Measurements from ENCODE around the gene MBNL3.
A peak's percentile ranks its signal among the peaks of the same experiment; 100 is the strongest.

The MBNL3 gene

GRCh38 chrX:132395026-132395425 is 93.8 kb downstream of the MBNL3 start:
- Histone ChIP-seq H3K4me3 (ENCODE audit: control insufficient read depth in 1 of 7, extremely low read depth in 1 of 7, insufficient read depth in 4 of 7, low read depth in 2 of 7, low read length in 6 of 7) (no peak overlapping the region), H3K36me3 (ENCODE audit: control insufficient read depth in 4 of 4, insufficient read depth in 4 of 4, low read length in 3 of 4) (peaks cover 0 to 4% (median 0%) of the 10 kb centered on the region in 4 experiments), H3K27ac (ENCODE audit: insufficient read depth in 1 of 2, low read depth in 1 of 2, low read length in 2 of 2, poor library complexity in 1 of 2, severe bottlenecking in 2 of 2) (no peak overlapping the region), H3K4me1 (ENCODE audit: control extremely low read depth in 1 of 4, control insufficient read depth in 4 of 4, insufficient read depth in 4 of 4, low read length in 3 of 4) (peaks cover 0 to 5% (median 0%) of the 10 kb centered on the region in 4 experiments), H3K27me3 (replicated peaks in 2 of 5; ENCODE audit: control insufficient read depth in 4 of 5, insufficient read depth in 5 of 5, low read length in 4 of 5) (no peaks in the 10 kb centered on the region), H3K9me3 (ENCODE audit: control extremely low read depth in 1 of 5, control insufficient read depth in 4 of 5, insufficient read depth in 2 of 5, low read depth in 1 of 5, low read length in 4 of 5) (no peaks in the 10 kb centered on the region)
- no peak for DNase-seq
- POLR2A ChIA-PET: no interaction called here
- WGBS (ENCODE audit: insufficient coverage): 33% methylated on average over 1 of the region's 1 CpG
- CTCF ChIA-PET: no interaction called here

GRCh38 chrX:132394591-132394990 is 94.2 kb downstream of the MBNL3 start:
- peaks cover 0 to 4% (median 0%) of the 10 kb centered on the region in 4 experiments for H3K36me3 ChIP-seq (ENCODE audit: control insufficient read depth in 4 of 4, insufficient read depth in 4 of 4, low read length in 3 of 4)
- peak in 1 of 3 donors; percentile 5 for DNase-seq
- ChIA-PET POLR2A (no interaction called here), CTCF (no interaction called here)
- H3K4me3 ChIP-seq (ENCODE audit: control insufficient read depth in 1 of 7, extremely low read depth in 1 of 7, insufficient read depth in 4 of 7, low read depth in 2 of 7, low read length in 6 of 7): no peak overlapping the region
- no peaks in the 10 kb centered on the region for H3K27me3 ChIP-seq (replicated peaks in 2 of 5; ENCODE audit: control insufficient read depth in 4 of 5, insufficient read depth in 5 of 5, low read length in 4 of 5)
- no peak overlapping the region for H3K27ac ChIP-seq (ENCODE audit: insufficient read depth in 1 of 2, low read depth in 1 of 2, low read length in 2 of 2, poor library complexity in 1 of 2, severe bottlenecking in 2 of 2)
- peaks cover 0 to 5% (median 0%) of the 10 kb centered on the region in 4 experiments for H3K4me1 ChIP-seq (ENCODE audit: control extremely low read depth in 1 of 4, control insufficient read depth in 4 of 4, insufficient read depth in 4 of 4, low read length in 3 of 4)
- H3K9me3 ChIP-seq (ENCODE audit: control extremely low read depth in 1 of 5, control insufficient read depth in 4 of 5, insufficient read depth in 2 of 5, low read depth in 1 of 5, low read length in 4 of 5): no peaks in the 10 kb centered on the region

- Histone ChIP-seq H3K9me3 (ENCODE audit: control extremely low read depth in 1 of 5, control insufficient read depth in 4 of 5, insufficient read depth in 2 of 5, low read depth in 1 of 5, low read length in 4 of 5) (no peaks in the 10 kb centered on the region), H3K27me3 (replicated peaks in 2 of 5; ENCODE audit: control insufficient read depth in 4 of 5, insufficient read depth in 5 of 5, low read length in 4 of 5) (no peaks in the 10 kb centered on the region), H3K4me1 (ENCODE audit: control extremely low read depth in 1 of 4, control insufficient read depth in 4 of 4, insufficient read depth in 4 of 4, low read length in 3 of 4) (peaks cover 0 to 5% (median 0%) of the 10 kb centered on the region in 4 experiments), H3K27ac (ENCODE audit: insufficient read depth in 1 of 2, low read depth in 1 of 2, low read length in 2 of 2, poor library complexity in 1 of 2, severe bottlenecking in 2 of 2) (no peak overlapping the region), H3K36me3 (ENCODE audit: control insufficient read depth in 4 of 4, insufficient read depth in 4 of 4, low read length in 3 of 4) (peaks cover 0 to 4% (median 1%) of the 10 kb centered on the region in 4 experiments), H3K4me3 (ENCODE audit: control insufficient read depth in 1 of 7, extremely low read depth in 1 of 7, insufficient read depth in 4 of 7, low read depth in 2 of 7, low read length in 6 of 7) (no peak overlapping the region)
- 78% methylated on average over 4 of the region's 4 CpGs for WGBS (ENCODE audit: insufficient coverage)
- ChIA-PET CTCF (no interaction called here), POLR2A (no interaction called here)
- no peak for DNase-seq
Measured at GRCh38 chrX:132393992-132394391, 94.8 kb downstream of the MBNL3 start.

- CTCF ChIA-PET: no interaction called here
- Histone ChIP-seq H3K27ac (ENCODE audit: insufficient read depth in 1 of 2, low read depth in 1 of 2, low read length in 2 of 2, poor library complexity in 1 of 2, severe bottlenecking in 2 of 2) (no peak overlapping the region), H3K36me3 (ENCODE audit: control insufficient read depth in 4 of 4, insufficient read depth in 4 of 4, low read length in 3 of 4) (peaks cover 0 to 4% (median 1%) of the 10 kb centered on the region in 4 experiments), H3K4me3 (ENCODE audit: control insufficient read depth in 1 of 7, extremely low read depth in 1 of 7, insufficient read depth in 4 of 7, low read depth in 2 of 7, low read length in 6 of 7) (no peak overlapping the region), H3K9me3 (ENCODE audit: control extremely low read depth in 1 of 5, control insufficient read depth in 4 of 5, insufficient read depth in 2 of 5, low read depth in 1 of 5, low read length in 4 of 5) (no peaks in the 10 kb centered on the region), H3K27me3 (replicated peaks in 2 of 5; ENCODE audit: control insufficient read depth in 4 of 5, insufficient read depth in 5 of 5, low read length in 4 of 5) (no peaks in the 10 kb centered on the region), H3K4me1 (ENCODE audit: control extremely low read depth in 1 of 4, control insufficient read depth in 4 of 4, insufficient read depth in 4 of 4, low read length in 3 of 4) (peaks cover 0 to 2% (median 0%) of the 10 kb centered on the region in 4 experiments)
- no CpG with 5 or more reads among the region's 1 CpG for WGBS (ENCODE audit: insufficient coverage)
- POLR2A ChIA-PET: no interaction called here
- DNase-seq: no peak
Measured at GRCh38 chrX:132393485-132393884, 95.4 kb downstream of the MBNL3 start.

- Histone ChIP-seq H3K4me1 (ENCODE audit: control extremely low read depth in 1 of 4, control insufficient read depth in 4 of 4, insufficient read depth in 4 of 4, low read length in 3 of 4) (no peaks in the 10 kb centered on the region), H3K9me3 (ENCODE audit: control extremely low read depth in 1 of 5, control insufficient read depth in 4 of 5, insufficient read depth in 2 of 5, low read depth in 1 of 5, low read length in 4 of 5) (no peaks in the 10 kb centered on the region), H3K36me3 (ENCODE audit: control insufficient read depth in 4 of 4, insufficient read depth in 4 of 4, low read length in 3 of 4) (peaks cover 0 to 4% (median 1%) of the 10 kb centered on the region in 4 experiments), H3K4me3 (ENCODE audit: control insufficient read depth in 1 of 7, extremely low read depth in 1 of 7, insufficient read depth in 4 of 7, low read depth in 2 of 7, low read length in 6 of 7) (no peak overlapping the region), H3K27me3 (replicated peaks in 2 of 5; ENCODE audit: control insufficient read depth in 4 of 5, insufficient read depth in 5 of 5, low read length in 4 of 5) (no peaks in the 10 kb centered on the region), H3K27ac (ENCODE audit: insufficient read depth in 1 of 2, low read depth in 1 of 2, low read length in 2 of 2, poor library complexity in 1 of 2, severe bottlenecking in 2 of 2) (no peak overlapping the region)
- CTCF ChIA-PET: no interaction called here
- POLR2A ChIA-PET: no interaction called here
- peak in 1 of 3 donors; percentile 27 for DNase-seq
Measured at GRCh38 chrX:132393085-132393484, 95.8 kb downstream of the MBNL3 start.

- CTCF ChIA-PET: interaction anchor here (0.9 kb wide), 1 partner anchor 8 kb away, joined by 3 read pairs; no protein-coding TSS in a partner anchor
- Histone ChIP-seq H3K36me3 (ENCODE audit: control insufficient read depth in 4 of 4, insufficient read depth in 4 of 4, low read length in 3 of 4) (peaks cover 0 to 4% (median 1%) of the 10 kb centered on the region in 4 experiments), H3K9me3 (ENCODE audit: control extremely low read depth in 1 of 5, control insufficient read depth in 4 of 5, insufficient read depth in 2 of 5, low read depth in 1 of 5, low read length in 4 of 5) (no peaks in the 10 kb centered on the region), H3K27ac (ENCODE audit: insufficient read depth in 1 of 2, low read depth in 1 of 2, low read length in 2 of 2, poor library complexity in 1 of 2, severe bottlenecking in 2 of 2) (no peak overlapping the region), H3K27me3 (replicated peaks in 2 of 5; ENCODE audit: control insufficient read depth in 4 of 5, insufficient read depth in 5 of 5, low read length in 4 of 5) (no peaks in the 10 kb centered on the region), H3K4me3 (ENCODE audit: control insufficient read depth in 1 of 7, extremely low read depth in 1 of 7, insufficient read depth in 4 of 7, low read depth in 2 of 7, low read length in 6 of 7) (no peak overlapping the region), H3K4me1 (ENCODE audit: control extremely low read depth in 1 of 4, control insufficient read depth in 4 of 4, insufficient read depth in 4 of 4, low read length in 3 of 4) (peaks cover 0 to 5% (median 0%) of the 10 kb centered on the region in 4 experiments)
- POLR2A ChIA-PET: no interaction called here
- DNase-seq: no peak
- WGBS (ENCODE audit: insufficient coverage): 83% methylated on average over 5 of the region's 9 CpGs
Measured at GRCh38 chrX:132390792-132391191, 98.0 kb downstream of the MBNL3 start.

GRCh38 chrX:132389480-132389879 is 99.4 kb downstream of the MBNL3 start:
- peaks cover 0 to 5% (median 0%) of the 10 kb centered on the region in 4 experiments for H3K4me1 ChIP-seq (ENCODE audit: control extremely low read depth in 1 of 4, control insufficient read depth in 4 of 4, insufficient read depth in 4 of 4, low read length in 3 of 4)
- no peaks in the 10 kb centered on the region for H3K27me3 ChIP-seq (replicated peaks in 2 of 5; ENCODE audit: control insufficient read depth in 4 of 5, insufficient read depth in 5 of 5, low read length in 4 of 5)
- CTCF ChIA-PET: no interaction called here
- H3K36me3 ChIP-seq (ENCODE audit: control insufficient read depth in 4 of 4, insufficient read depth in 4 of 4, low read length in 3 of 4): peaks cover 0 to 4% (median 1%) of the 10 kb centered on the region in 4 experiments
- H3K4me3 ChIP-seq (ENCODE audit: control insufficient read depth in 1 of 7, extremely low read depth in 1 of 7, insufficient read depth in 4 of 7, low read depth in 2 of 7, low read length in 6 of 7): no peak overlapping the region
- 88% methylated on average over 2 of the region's 2 CpGs for WGBS (ENCODE audit: insufficient coverage)
- POLR2A ChIA-PET: no interaction called here
- no peak for DNase-seq
- no peaks in the 10 kb centered on the region for H3K9me3 ChIP-seq (ENCODE audit: control extremely low read depth in 1 of 5, control insufficient read depth in 4 of 5, insufficient read depth in 2 of 5, low read depth in 1 of 5, low read length in 4 of 5)
- H3K27ac ChIP-seq (ENCODE audit: insufficient read depth in 1 of 2, low read depth in 1 of 2, low read length in 2 of 2, poor library complexity in 1 of 2, severe bottlenecking in 2 of 2): no peak overlapping the region
